ENCODE data around the gene SSC4D.

GRCh38 chr7:76375251-76375650, 34.2 kb downstream of the SSC4D start:
- TF ChIP-seq CTCF (conservative IDR thresholded peaks at IDR 0.05; ENCODE audit: low read length) (no peak), EZH2phosphoT487 (IDR thresholded peaks at IDR 0.05; ENCODE audit: borderline replicate concordance, low read depth, low read length) (no peak)
